Right lung (tissue), 5 donors: ENCODE results near the gene HVCN1. TPM values are rescaled to one million over a fixed set of nuclear protein-coding genes. Genes with fewer than 3 reads are reported as not detected.

ENCODE experiments used
- DNase-seq, 2 donors: peaks; one replicate each; pipeline ENCODE4 v3.0.0-alpha.2; 2013
- polyA plus RNA-seq, 5 donors: library from polyadenylated mRNA; unstranded; fragments of 120-200 nt; gene quantifications; one replicate each; pipeline versions ENCODE4 v1.2.1 to v1.2.3, GENCODE V29; 2013; ENCODE audit warnings: inconsistent platforms in 1 of 5, low replicate concordance in 1 of 5; ENCODE audit not compliant: insufficient read length in 5 of 5, insufficient read depth in 1 of 5

The HVCN1 gene
- polyA plus RNA-seq, 5 donors, result 14.8 to 18.1 (median 17.6) TPM

DNA sequence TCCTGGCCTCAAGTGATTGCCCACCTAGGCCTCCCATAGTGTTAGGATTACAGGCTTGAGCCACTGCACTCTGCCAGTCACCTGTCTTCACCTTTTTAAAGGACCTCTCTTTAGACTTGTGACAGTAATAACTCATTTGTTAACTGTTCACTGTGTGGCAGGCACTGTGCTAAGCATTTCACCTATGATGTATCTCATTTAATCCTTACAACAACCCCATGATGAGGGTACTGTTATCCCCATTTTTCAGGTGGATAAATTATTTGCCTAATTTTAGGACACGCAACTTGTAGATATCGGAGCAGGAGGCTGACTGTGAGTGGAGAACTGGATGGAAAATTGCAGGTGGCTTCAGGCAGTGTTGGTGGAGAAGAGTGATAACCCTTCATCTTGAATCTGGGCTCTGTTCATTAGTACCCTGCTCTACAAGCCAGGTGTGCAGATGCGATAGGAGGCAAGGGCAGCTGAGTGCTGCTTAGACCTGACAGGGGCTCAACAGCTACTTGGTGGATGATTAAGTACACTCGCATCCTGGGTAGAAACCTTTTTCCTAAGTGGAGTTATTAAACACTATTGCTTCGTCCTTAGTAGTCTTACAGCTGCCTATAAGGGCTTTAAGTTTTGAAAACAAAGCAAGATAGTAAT lies 72.3 kb downstream of the HVCN1 start:
- no peak for DNase-seq

DNA sequence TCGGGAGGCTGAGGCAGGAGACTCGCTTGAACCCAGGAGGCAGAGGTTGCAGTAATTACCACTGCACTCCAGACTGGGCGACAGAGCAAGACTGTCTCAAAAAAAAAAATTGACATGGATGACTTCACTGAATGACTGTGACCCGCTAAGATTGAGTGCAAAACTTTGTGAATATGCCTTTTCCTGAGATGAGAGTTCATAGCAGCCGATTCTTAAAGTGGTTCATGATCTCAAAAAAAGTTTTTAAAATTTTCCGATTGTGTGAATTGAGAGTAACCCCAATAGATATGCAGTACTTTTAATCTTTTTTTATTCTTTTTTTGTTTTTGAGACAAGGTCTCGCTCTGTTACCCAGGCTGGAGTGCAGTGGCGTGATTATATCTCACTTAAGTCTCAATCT lies 73.7 kb downstream of the HVCN1 start:
- DNase-seq, result no peak

DNA sequence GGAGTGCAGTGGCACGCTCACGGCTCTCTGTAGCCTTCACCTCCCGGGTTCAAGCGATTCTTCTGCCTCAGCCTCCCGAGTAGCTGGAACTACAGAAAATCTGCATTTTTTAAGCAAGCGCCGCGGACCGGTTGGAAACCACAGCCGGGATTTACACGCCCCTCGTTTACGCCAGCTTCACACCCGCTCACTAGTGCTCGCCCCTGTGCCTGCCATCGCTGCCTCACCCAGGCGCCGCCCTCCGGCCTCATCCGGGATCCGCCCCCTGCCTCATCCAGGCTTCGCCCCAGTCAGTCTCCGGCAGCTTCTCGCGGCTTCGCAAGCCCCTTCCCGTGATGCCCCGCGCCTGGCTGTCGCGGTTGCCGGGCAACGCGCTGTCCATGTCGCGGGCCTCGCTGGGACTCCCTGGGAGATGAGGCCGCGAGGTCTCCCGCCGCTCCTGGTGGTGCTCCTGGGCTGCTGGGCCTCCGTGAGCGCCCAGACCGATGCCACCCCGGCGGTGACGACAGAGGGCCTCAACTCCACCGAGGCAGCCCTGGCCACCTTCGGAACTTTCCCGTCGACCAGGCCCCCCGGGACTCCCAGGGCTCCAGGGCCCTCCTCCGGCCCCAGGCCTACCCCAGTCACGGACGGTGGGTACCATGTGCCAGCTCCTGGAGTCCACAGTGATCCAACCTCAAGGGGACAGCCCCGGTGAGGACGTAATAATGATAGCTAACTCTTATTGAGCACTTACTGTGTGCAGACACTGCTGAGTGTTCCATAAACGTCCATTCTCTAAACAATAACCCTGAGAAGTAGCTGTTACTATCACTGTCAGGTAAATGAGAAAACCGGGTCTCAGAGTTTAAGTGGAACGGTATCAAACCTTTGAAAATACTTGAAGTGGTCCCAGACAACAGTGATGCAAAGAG lies 74.9 kb downstream of the HVCN1 start, which contains the start of gene TCTN1:
Gene TCTN1, plus strand, starts transcription at position 359 of the 914 bp plus-strand sequence. Its CDS starts 54 bp downstream, at position 413.
- peak; percentile 92 to 94 for DNase-seq

DNA sequence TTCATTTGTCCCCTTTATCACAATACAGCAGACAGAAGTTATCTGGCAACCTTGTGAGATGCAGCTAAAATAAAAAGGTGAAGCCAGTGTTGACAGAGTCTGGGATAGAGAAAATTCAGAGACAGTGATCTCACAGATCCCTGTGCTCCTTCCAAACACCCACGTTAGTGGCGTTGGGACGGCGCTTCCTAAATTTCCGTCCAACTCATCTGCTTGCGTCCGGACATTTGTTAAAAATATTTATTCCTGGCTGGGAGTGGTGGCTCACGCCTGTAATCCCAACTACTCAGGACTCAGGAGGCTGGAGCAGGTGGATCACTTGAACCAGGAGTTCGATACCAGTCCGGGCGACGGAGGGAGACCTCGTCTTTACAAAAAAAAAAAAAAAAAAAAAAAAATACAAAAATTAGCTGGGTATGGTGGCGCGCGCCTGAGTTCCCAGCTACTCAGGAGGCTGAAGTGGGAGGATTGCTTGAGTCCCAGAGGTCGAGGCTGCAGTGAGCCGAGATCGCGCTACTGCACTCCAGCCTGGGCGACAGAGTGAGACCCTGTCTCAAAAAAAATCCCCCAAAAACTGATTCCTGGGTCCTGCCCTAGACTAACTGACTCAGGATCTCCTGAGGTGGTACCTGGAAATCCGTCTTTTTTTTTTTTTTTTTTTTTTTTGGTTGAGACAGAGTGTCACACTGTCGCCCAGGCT lies 75.7 kb downstream of the HVCN1 start:
- DNase-seq, result no peak

DNA sequence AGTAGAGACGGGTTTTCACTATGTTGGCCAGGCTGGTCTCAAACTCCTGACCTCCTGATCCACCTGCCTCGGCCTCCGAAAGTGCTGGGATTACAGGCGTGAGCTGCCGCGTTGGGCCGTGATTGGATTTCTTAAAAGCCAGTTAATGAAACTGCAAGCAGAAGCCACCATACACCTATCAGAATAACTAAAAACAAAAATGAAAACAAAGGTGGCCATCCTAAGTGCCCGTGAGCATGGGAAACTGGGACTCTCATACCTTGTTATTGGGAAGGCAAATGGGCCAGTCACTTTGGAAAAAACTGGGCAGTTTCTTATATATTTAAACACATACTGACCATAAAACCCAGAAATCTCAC lies 82.7 kb downstream of the HVCN1 start:
- DNase-seq, result no peak

DNA sequence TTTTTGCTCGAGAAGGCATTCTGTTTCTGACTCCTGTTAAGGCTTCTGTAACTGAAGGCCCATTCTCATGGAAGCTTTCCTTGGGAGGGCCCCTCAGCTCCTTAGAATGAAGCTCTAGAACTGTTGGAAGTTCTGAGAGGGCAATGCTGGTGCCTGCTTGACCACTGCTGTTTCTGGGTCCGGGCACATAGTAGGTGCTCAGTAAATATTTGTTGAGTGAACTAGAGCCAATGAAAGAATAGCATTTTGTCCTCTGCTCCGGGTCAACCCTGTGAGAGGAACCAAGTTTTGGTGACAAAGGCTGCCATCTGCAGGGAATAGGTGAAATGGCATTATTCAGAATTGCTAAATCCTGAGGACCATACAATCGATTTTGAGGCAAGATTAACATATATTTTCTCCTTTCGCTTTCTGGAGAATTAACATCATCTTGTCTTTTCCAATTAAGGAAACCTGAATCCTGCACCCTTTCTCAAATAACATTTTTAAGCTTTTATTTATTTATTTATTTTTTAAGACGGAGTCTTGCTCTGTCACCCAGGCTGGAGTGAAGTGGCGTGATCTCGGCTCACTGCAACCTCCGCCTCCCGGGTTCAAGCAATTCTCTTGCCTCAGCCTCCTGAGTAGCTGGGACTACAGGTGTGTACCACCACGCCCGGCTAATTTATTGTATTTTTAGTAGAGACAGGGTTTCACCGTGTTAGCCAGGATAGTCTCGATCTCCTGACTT lies 86.7 kb downstream of the HVCN1 start:
- DNase-seq, result peak in 1 of 2 donors; percentile 16

DNA sequence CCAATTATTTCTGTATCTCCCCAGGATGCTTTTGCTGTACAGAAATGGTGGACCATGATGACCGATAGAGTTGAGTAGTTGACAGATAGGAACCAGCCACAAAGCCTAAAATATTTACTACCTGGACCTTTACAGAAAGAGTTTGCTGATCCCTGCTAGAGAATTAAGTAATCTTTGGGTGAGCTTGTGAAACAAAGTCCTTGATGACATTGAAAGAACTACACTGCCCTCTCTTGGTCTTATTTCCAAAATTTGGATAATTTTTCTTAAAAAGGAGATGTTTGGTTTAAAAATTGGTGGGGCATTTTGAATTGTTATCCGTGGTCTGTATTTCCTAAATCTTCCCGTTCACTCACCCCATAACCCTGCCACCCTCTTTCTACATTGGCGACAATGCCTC lies 88.7 kb downstream of the HVCN1 start:
- DNase-seq, result peak in 1 of 2 donors; percentile 24

DNA sequence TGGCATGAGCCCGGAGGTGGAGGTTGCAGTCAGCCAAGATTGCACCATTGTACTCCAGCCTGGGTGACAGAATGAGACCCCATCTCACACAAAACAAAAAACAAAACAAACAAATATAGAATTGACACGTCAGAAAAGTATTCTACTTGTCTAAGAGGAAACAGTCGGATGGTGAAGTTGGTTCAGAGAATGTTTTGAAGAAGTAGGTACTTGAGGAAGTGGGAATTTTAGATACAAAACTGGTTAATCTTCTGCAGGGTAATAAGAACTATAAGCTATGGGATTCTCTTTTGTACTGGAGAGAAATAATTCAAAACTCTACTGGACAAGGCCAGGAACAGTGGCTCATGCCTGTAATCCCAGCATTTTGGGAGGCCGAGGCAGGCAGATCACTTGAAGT lies 89.6 kb downstream of the HVCN1 start:
- no peak for DNase-seq

Other genes starting within 250 kb of the HVCN1 start
- 100 to 1,000 TPM; 199 to 264 (median 220) TPM for gene ARPC3, start 238.8 kb downstream of the HVCN1 start, polyA plus RNA-seq
- gene GPN3, start 220.9 kb downstream of the HVCN1 start, polyA plus RNA-seq, result 10 to 100 TPM; 26.5 to 33.1 (median 28.4) TPM
- 10 to 100 TPM; 13.4 to 21.2 (median 18.0) TPM for gene FAM216A, start 220.3 kb downstream of the HVCN1 start, polyA plus RNA-seq
- 100 to 1,000 TPM; 112 to 175 (median 143) TPM for gene VPS29, start 187.0 kb downstream of the HVCN1 start, polyA plus RNA-seq
- gene RAD9B, start 186.8 kb downstream of the HVCN1 start, polyA plus RNA-seq, result 1 to 10 TPM; 1.1 to 2.4 (median 1.4) TPM
- gene PPTC7, start 105.8 kb downstream of the HVCN1 start, polyA plus RNA-seq, result 10 to 100 TPM; 11.9 to 16.5 (median 14.4) TPM
- 10 to 100 TPM; 65.8 to 89.2 (median 76.5) TPM for gene TCTN1, start 75.0 kb downstream of the HVCN1 start, polyA plus RNA-seq
- gene PPP1CC, start 53.8 kb upstream of the HVCN1 start, polyA plus RNA-seq, result 100 to 1,000 TPM; 157 to 214 (median 204) TPM
- under 1 TPM in 1 of 5 donors, not detected in 4; 0.08 TPM for gene CCDC63, start 157.9 kb upstream of the HVCN1 start, polyA plus RNA-seq
- gene MYL2, start 231.5 kb upstream of the HVCN1 start, polyA plus RNA-seq, result 10 to 100 TPM in 1 of 5 donors, 1 to 10 TPM in 1, under 1 TPM in 1, not detected in 2; 0.60 to 40.4 (median 1.1) TPM